WTC11 (cell line): ENCODE data around the gene PREX1. TPM values are rescaled to one million over a fixed set of nuclear protein-coding genes. Genes with fewer than 3 reads are reported as not detected.

Experiments used
- ATAC-seq: fragments of 200-7000 bp; cut with Tn5 transposase; 2 replicates; pipeline ENCODE4 v1.10.0; 2021; ENCODE audit warnings: mild to moderate bottlenecking, moderate library complexity
- CTCF ChIA-PET: fragments of 300-600 bp; sonication (Branson Sonifier 250); formaldehyde crosslinking; loops from one replicate; lab custom pipeline; 2021; ENCODE audit warnings: antibody characterized with exemption; lab: Charles Lee
- POLR2A ChIA-PET: fragments of 350-600 bp; sonication (Branson Sonifier 250); formaldehyde crosslinking; loops from one replicate; lab custom pipeline; 2021; ENCODE audit warnings: antibody characterized with exemption; lab: Charles Lee
- DNase-seq: peaks from one replicate; pipeline ENCODE4 v3.0.0; 2021; ENCODE audit warnings: low spot score
- H3K27ac Mint-ChIP-seq: 2 replicates; pipeline ENCODE4 v1.8.0; 2021; ENCODE audit warnings: mixed read lengths
- H3K27me3 Mint-ChIP-seq: 2 replicates; pipeline ENCODE4 v1.8.0; 2021; ENCODE audit warnings: low read depth, mild to moderate bottlenecking, moderate library complexity, mixed read lengths
- H3K36me3 Mint-ChIP-seq: 2 replicates; pipeline ENCODE4 v1.8.0; 2021; ENCODE audit warnings: mixed read lengths
- H3K4me1 Mint-ChIP-seq: 2 replicates; pipeline ENCODE4 v1.8.0; 2022; ENCODE audit warnings: mixed read lengths
- H3K4me3 Mint-ChIP-seq: 2 replicates; pipeline ENCODE4 v1.8.0; 2021; ENCODE audit warnings: mild to moderate bottlenecking, moderate library complexity, mixed read lengths
- H3K9me3 Mint-ChIP-seq: 2 replicates; pipeline ENCODE4 v1.8.0; 2021; ENCODE audit warnings: mixed read lengths
- ATF1 ChIP-seq: sonication (generic); formaldehyde crosslinking; IDR thresholded peaks from 2 replicates; pipeline ENCODE4 v1.8.1; 2023; ENCODE audit warnings: mild to moderate bottlenecking, moderate library complexity, missing genetic modification reagents
- CBFB ChIP-seq: sonication (generic); formaldehyde crosslinking; IDR thresholded peaks from 2 replicates; pipeline ENCODE4 v1.8.1; 2022; ENCODE audit warnings: mild to moderate bottlenecking, low read depth, missing genetic modification reagents
- CREB1 ChIP-seq: sonication (generic); formaldehyde crosslinking; IDR thresholded peaks from 2 replicates; pipeline ENCODE4 v1.8.0; 2023; ENCODE audit warnings: mild to moderate bottlenecking, missing genetic modification reagents
- EMX1 ChIP-seq: fragments of 250-450 bp; sonication (Bioruptor Pico); IDR thresholded peaks from 2 replicates; pipeline ENCODE4 v1.8.0; 2021; ENCODE audit warnings: mild to moderate bottlenecking
- ETV6 ChIP-seq: sonication (generic); formaldehyde crosslinking; IDR thresholded peaks from 2 replicates; pipeline ENCODE4 v1.8.1; 2022; ENCODE audit warnings: mild to moderate bottlenecking, missing genetic modification reagents
- FOXK1 ChIP-seq: sonication (generic); formaldehyde crosslinking; IDR thresholded peaks from 2 replicates; pipeline ENCODE4 v1.8.0; 2022; ENCODE audit warnings: mild to moderate bottlenecking, moderate library complexity, missing genetic modification reagents
- FOXP1 ChIP-seq: sonication (generic); formaldehyde crosslinking; IDR thresholded peaks from 2 replicates; pipeline ENCODE4 v1.8.0; 2022; ENCODE audit warnings: missing genetic modification reagents, mild to moderate bottlenecking, moderate library complexity, borderline replicate concordance
- MYBL2 ChIP-seq: sonication (generic); formaldehyde crosslinking; IDR thresholded peaks from 2 replicates; pipeline ENCODE4 v1.8.1; 2023; ENCODE audit warnings: mild to moderate bottlenecking, moderate library complexity, missing genetic modification reagents
- OVOL2 ChIP-seq: fragments of 250-450 bp; sonication (Bioruptor Pico); IDR thresholded peaks from 2 replicates; pipeline ENCODE4 v1.9.0; 2021; ENCODE audit warnings: mild to moderate bottlenecking, borderline replicate concordance
- TCF7 ChIP-seq: sonication (generic); formaldehyde crosslinking; IDR thresholded peaks from 2 replicates; pipeline ENCODE4 v1.8.0; 2022; ENCODE audit warnings: mild to moderate bottlenecking, low read depth, missing genetic modification reagents, moderate library complexity
- ZNF121 ChIP-seq: sonication (generic); formaldehyde crosslinking; IDR thresholded peaks from 2 replicates; pipeline ENCODE4 v1.8.0; 2023; ENCODE audit warnings: missing genetic modification reagents
- ZNF416 ChIP-seq: fragments of 250-450 bp; sonication (Bioruptor Pico); IDR thresholded peaks from 2 replicates; pipeline ENCODE4 v1.9.0; 2021; ENCODE audit warnings: mild to moderate bottlenecking, inconsistent platforms
- total RNA-seq: library from RNA; stranded (reverse); gene quantifications from 3 replicates; pipeline ENCODE4 v1.2.3, GENCODE V29; 2021
- TF ChIP-seq, protein P1 (sequence below): sonication (generic); formaldehyde crosslinking; IDR thresholded peaks from 2 replicates; pipeline ENCODE4 v1.8.1; 2023; ENCODE audit warnings: mild to moderate bottlenecking, missing genetic modification reagents, moderate library complexity
- TF ChIP-seq, protein P2 (sequence below): sonication (generic); formaldehyde crosslinking; IDR thresholded peaks from 2 replicates; pipeline ENCODE4 v1.8.0; 2022; ENCODE audit warnings: missing genetic modification reagents
- TF ChIP-seq, protein P3 (sequence below): sonication (generic); formaldehyde crosslinking; IDR thresholded peaks from 2 replicates; pipeline ENCODE4 v1.8.0; 2023; ENCODE audit warnings: missing genetic modification reagents
- TF ChIP-seq, protein P4 (sequence below): sonication (generic); formaldehyde crosslinking; IDR thresholded peaks from 2 replicates; pipeline ENCODE4 v1.8.1; 2022; ENCODE audit warnings: mild to moderate bottlenecking, moderate library complexity, missing genetic modification reagents
- TF ChIP-seq, protein P5 (sequence below): sonication (generic); formaldehyde crosslinking; IDR thresholded peaks from 2 replicates; pipeline ENCODE4 v1.8.1; 2023; ENCODE audit warnings: mild to moderate bottlenecking, moderate library complexity, missing genetic modification reagents
- TF ChIP-seq, protein P6 (sequence below): sonication (generic); formaldehyde crosslinking; IDR thresholded peaks from 2 replicates; pipeline ENCODE4 v1.8.0; 2022; ENCODE audit warnings: mild to moderate bottlenecking, missing genetic modification reagents
- TF ChIP-seq, protein P7 (sequence below): fragments of 250-450 bp; sonication (Bioruptor Pico); IDR thresholded peaks from 2 replicates; pipeline ENCODE4 v2.1.2; 2022; ENCODE audit warnings: mild to moderate bottlenecking, moderate library complexity
- TF ChIP-seq, protein P8 (sequence below): sonication (generic); formaldehyde crosslinking; IDR thresholded peaks from 2 replicates; pipeline ENCODE4 v1.8.1; 2023; ENCODE audit warnings: mild to moderate bottlenecking, missing genetic modification reagents, borderline replicate concordance

PREX1 gene
- total RNA-seq, 1 experiment from 2014 or later: 17.3 TPM

DNA sequence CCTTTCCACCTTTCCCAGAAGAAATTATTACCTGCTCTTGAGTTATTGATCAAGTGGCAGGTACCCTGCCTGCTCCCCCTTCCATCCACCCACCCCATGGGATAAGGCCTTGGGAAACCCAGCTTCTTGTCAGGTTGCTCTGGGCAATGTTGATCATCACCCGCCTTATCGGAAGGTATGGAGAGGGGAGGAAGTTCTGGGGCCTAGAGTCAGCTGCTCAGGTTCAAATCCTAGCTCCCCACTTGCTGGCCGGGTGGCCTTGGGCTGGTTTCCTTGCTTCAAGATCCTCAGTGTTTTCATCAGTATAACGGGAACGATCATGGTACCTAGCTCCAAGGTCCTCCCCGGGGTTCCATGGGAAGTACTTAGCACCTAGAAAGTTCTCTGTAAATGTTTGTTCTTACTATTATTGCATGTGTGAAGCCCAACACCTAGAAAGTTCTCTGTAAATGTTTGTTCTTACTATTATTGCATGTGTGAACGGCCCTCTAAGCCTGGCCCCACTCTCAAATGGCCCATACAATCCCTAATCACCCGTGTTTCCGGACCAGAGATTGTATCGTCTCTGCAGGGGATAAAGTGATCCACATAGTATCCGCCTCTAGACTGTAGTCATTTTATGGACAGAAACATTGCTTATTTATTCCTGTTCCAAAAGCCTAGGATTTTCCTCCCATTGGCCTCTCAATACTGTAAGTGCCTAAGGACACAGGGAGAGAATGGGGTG lies 1.1 kb upstream of the PREX1 start (continued):
- TF ChIP-seq, protein P1, sequence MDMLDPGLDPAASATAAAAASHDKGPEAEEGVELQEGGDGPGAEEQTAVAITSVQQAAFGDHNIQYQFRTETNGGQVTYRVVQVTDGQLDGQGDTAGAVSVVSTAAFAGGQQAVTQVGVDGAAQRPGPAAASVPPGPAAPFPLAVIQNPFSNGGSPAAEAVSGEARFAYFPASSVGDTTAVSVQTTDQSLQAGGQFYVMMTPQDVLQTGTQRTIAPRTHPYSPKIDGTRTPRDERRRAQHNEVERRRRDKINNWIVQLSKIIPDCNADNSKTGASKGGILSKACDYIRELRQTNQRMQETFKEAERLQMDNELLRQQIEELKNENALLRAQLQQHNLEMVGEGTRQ (CRISPR knock-in tag): no peak
- TF ChIP-seq ZNF416 (CRISPR knock-in tag): no peak
- TF ChIP-seq, protein P2, sequence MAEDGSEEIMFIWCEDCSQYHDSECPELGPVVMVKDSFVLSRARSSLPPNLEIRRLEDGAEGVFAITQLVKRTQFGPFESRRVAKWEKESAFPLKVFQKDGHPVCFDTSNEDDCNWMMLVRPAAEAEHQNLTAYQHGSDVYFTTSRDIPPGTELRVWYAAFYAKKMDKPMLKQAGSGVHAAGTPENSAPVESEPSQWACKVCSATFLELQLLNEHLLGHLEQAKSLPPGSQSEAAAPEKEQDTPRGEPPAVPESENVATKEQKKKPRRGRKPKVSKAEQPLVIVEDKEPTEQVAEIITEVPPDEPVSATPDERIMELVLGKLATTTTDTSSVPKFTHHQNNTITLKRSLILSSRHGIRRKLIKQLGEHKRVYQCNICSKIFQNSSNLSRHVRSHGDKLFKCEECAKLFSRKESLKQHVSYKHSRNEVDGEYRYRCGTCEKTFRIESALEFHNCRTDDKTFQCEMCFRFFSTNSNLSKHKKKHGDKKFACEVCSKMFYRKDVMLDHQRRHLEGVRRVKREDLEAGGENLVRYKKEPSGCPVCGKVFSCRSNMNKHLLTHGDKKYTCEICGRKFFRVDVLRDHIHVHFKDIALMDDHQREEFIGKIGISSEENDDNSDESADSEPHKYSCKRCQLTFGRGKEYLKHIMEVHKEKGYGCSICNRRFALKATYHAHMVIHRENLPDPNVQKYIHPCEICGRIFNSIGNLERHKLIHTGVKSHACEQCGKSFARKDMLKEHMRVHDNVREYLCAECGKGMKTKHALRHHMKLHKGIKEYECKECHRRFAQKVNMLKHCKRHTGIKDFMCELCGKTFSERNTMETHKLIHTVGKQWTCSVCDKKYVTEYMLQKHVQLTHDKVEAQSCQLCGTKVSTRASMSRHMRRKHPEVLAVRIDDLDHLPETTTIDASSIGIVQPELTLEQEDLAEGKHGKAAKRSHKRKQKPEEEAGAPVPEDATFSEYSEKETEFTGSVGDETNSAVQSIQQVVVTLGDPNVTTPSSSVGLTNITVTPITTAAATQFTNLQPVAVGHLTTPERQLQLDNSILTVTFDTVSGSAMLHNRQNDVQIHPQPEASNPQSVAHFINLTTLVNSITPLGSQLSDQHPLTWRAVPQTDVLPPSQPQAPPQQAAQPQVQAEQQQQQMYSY (CRISPR knock-in tag): no peak
- TF ChIP-seq, protein P3, sequence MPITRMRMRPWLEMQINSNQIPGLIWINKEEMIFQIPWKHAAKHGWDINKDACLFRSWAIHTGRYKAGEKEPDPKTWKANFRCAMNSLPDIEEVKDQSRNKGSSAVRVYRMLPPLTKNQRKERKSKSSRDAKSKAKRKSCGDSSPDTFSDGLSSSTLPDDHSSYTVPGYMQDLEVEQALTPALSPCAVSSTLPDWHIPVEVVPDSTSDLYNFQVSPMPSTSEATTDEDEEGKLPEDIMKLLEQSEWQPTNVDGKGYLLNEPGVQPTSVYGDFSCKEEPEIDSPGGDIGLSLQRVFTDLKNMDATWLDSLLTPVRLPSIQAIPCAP (CRISPR knock-in tag): no peak
- TF ChIP-seq, protein P4, sequence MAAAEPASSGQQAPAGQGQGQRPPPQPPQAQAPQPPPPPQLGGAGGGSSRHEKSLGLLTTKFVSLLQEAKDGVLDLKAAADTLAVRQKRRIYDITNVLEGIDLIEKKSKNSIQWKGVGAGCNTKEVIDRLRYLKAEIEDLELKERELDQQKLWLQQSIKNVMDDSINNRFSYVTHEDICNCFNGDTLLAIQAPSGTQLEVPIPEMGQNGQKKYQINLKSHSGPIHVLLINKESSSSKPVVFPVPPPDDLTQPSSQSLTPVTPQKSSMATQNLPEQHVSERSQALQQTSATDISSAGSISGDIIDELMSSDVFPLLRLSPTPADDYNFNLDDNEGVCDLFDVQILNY (CRISPR knock-in tag): no peak
- no peak for TF ChIP-seq ETV6 (CRISPR knock-in tag)
- no peak for TF ChIP-seq FOXK1 (CRISPR knock-in tag)
- no peak for TF ChIP-seq OVOL2 (CRISPR knock-in tag)
- no peak for TF ChIP-seq ZNF121 (CRISPR knock-in tag)
- TF ChIP-seq, all 79 proteins: peak for 0

DNA sequence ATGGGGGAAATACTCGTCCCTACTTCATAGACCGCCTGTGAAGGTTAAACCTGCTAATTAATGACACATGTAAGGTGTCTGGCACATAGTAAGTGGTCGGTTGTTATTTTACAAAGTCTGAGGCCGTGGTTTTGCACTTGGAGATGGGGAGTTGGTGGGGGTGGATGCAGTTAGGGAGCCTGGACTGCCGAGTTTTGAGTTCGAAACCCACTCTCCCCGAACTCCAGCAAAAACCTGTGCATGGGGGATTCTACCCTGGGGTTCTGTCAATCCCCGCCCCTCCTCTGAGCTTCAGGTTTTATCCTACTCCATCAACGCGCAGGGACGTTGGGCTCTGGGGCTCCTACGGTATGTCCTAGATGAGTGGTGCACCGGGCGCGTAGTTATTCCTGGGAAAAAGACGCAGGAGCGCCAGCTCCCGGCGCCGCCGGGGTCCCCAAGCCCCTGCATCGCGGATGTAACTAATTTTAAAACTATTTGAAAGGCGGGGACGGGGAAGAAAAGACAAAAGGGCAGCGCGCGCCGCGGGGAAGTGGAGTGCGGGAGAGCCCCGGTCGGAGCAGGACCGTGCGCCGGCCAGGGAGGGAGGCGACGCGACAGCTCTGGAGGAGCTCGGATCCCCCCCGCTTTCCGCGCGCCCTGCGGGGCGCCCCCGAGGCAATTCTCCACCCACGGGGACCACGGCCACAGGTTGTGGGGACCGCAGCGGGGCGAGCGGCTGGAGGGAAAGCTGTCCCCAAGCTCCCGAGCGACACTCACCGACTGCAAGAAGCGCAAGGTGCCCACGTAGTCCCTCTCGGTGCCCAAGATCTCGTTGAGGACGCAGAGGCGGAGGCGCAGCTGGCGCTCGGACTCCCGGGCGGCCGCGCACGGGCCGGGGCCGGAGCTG lies 672 bp downstream of the PREX1 start:
- peak; percentile 27 for ATAC-seq
- Mint-ChIP-seq H3K4me3 (peak overlapping the region; percentile 91), H3K27me3 (peaks cover 59% of the 10 kb centered on the region), H3K27ac (no peak overlapping the region), H3K9me3 (no peaks in the 10 kb centered on the region), H3K36me3 (no peaks in the 10 kb centered on the region), H3K4me1 (peaks cover 25% of the 10 kb centered on the region)
- peak; percentile 52 for DNase-seq
- ChIA-PET CTCF (interaction anchor here (0.6 to 4.0 kb wide), 10 partner anchors 14 to 169 kb away, joined by 3 to 57 read pairs (median 4); no protein-coding TSS in a partner anchor), POLR2A (interaction anchor here (0.7 to 1.3 kb wide), 3 partner anchors 18 to 197 kb away, joined by 3 to 4 read pairs (median 4); no protein-coding TSS in a partner anchor)
- TF ChIP-seq TCF7 (no peak), EMX1 (CRISPR knock-in tag) (no peak), CREB1 (CRISPR knock-in tag) (no peak), MYBL2 (CRISPR knock-in tag) (no peak), FOXP1 (CRISPR knock-in tag) (no peak), CBFB (no peak), ATF1 (no peak)
- TF ChIP-seq, protein P5, sequence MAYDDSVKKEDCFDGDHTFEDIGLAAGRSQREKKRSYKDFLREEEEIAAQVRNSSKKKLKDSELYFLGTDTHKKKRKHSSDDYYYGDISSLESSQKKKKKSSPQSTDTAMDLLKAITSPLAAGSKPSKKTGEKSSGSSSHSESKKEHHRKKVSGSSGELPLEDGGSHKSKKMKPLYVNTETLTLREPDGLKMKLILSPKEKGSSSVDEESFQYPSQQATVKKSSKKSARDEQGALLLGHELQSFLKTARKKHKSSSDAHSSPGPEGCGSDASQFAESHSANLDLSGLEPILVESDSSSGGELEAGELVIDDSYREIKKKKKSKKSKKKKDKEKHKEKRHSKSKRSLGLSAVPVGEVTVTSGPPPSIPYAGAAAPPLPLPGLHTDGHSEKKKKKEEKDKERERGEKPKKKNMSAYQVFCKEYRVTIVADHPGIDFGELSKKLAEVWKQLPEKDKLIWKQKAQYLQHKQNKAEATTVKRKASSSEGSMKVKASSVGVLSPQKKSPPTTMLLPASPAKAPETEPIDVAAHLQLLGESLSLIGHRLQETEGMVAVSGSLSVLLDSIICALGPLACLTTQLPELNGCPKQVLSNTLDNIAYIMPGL (CRISPR knock-in tag): no peak
- TF ChIP-seq, protein P6, sequence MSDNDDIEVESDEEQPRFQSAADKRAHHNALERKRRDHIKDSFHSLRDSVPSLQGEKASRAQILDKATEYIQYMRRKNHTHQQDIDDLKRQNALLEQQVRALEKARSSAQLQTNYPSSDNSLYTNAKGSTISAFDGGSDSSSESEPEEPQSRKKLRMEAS: no peak
- TF ChIP-seq, protein P7, sequence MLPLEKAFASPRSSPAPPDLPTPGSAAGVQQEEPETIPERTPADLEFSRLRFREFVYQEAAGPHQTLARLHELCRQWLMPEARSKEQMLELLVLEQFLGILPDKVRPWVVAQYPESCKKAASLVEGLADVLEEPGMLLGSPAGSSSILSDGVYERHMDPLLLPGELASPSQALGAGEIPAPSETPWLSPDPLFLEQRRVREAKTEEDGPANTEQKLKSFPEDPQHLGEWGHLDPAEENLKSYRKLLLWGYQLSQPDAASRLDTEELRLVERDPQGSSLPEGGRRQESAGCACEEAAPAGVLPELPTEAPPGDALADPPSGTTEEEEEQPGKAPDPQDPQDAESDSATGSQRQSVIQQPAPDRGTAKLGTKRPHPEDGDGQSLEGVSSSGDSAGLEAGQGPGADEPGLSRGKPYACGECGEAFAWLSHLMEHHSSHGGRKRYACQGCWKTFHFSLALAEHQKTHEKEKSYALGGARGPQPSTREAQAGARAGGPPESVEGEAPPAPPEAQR: no peak
- TF ChIP-seq, protein P8, sequence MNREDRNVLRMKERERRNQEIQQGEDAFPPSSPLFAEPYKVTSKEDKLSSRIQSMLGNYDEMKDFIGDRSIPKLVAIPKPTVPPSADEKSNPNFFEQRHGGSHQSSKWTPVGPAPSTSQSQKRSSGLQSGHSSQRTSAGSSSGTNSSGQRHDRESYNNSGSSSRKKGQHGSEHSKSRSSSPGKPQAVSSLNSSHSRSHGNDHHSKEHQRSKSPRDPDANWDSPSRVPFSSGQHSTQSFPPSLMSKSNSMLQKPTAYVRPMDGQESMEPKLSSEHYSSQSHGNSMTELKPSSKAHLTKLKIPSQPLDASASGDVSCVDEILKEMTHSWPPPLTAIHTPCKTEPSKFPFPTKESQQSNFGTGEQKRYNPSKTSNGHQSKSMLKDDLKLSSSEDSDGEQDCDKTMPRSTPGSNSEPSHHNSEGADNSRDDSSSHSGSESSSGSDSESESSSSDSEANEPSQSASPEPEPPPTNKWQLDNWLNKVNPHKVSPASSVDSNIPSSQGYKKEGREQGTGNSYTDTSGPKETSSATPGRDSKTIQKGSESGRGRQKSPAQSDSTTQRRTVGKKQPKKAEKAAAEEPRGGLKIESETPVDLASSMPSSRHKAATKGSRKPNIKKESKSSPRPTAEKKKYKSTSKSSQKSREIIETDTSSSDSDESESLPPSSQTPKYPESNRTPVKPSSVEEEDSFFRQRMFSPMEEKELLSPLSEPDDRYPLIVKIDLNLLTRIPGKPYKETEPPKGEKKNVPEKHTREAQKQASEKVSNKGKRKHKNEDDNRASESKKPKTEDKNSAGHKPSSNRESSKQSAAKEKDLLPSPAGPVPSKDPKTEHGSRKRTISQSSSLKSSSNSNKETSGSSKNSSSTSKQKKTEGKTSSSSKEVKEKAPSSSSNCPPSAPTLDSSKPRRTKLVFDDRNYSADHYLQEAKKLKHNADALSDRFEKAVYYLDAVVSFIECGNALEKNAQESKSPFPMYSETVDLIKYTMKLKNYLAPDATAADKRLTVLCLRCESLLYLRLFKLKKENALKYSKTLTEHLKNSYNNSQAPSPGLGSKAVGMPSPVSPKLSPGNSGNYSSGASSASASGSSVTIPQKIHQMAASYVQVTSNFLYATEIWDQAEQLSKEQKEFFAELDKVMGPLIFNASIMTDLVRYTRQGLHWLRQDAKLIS: no peak
